Measurements from ENCODE around the gene ALKAL2.
"Not testable (repeated sequence)": the region's sequence is repeated elsewhere in the genome, so short reads cannot be mapped to it uniquely, and the experiment has no call there.

The ALKAL2 gene

GRCh38 chr2:317501-318424 is 29.9 kb upstream of the ALKAL2 start:
- Histone ChIP-seq H3K36me3 (ENCODE audit: control insufficient read depth in 5 of 5, insufficient read depth in 5 of 5, low read length in 5 of 5) (no peaks in the 10 kb centered on the region), H3K27me3 (ENCODE audit: control insufficient read depth in 5 of 5, insufficient read depth in 4 of 5, low read length in 5 of 5) (peaks cover 0 to 7% (median 4%) of the 10 kb centered on the region in 5 donors), H3K9me3 (ENCODE audit: control insufficient read depth in 5 of 5, low read length in 5 of 5) (peaks cover 0 to 3% (median 0%) of the 10 kb centered on the region in 5 donors), H3K9ac (ENCODE audit: low read length in 5 of 5) (no peak overlapping the region), H3K4me1 (ENCODE audit: control insufficient read depth in 5 of 5, insufficient read depth in 5 of 5, low read length in 5 of 5) (peaks cover 0 to 2% (median 0%) of the 10 kb centered on the region in 5 donors), H3K27ac (ENCODE audit: low read depth, low read length) (no peak overlapping the region), H3K4me3 (ENCODE audit: low read depth in 1 of 5, low read length in 5 of 5) (no peak overlapping the region)

GRCh38 chr2:316381-316780 is 28.5 kb upstream of the ALKAL2 start:
- Histone ChIP-seq H3K9ac (ENCODE audit: low read length in 5 of 5) (no peak overlapping the region), H3K27ac (ENCODE audit: low read depth, low read length) (no peak overlapping the region), H3K36me3 (ENCODE audit: control insufficient read depth in 5 of 5, insufficient read depth in 5 of 5, low read length in 5 of 5) (no peaks in the 10 kb centered on the region), H3K4me1 (ENCODE audit: control insufficient read depth in 5 of 5, insufficient read depth in 5 of 5, low read length in 5 of 5) (peaks cover 0 to 2% (median 0%) of the 10 kb centered on the region in 5 donors), H3K4me3 (ENCODE audit: low read depth in 1 of 5, low read length in 5 of 5) (no peak overlapping the region), H3K27me3 (ENCODE audit: control insufficient read depth in 5 of 5, insufficient read depth in 4 of 5, low read length in 5 of 5) (peaks cover 0 to 4% (median 3%) of the 10 kb centered on the region in 5 donors), H3K9me3 (ENCODE audit: control insufficient read depth in 5 of 5, low read length in 5 of 5) (peaks cover 0 to 3% (median 0%) of the 10 kb centered on the region in 5 donors)

- not testable (repeated sequence) for H3K9ac ChIP-seq (ENCODE audit: low read length in 5 of 5); H3K4me1 ChIP-seq (ENCODE audit: control insufficient read depth in 5 of 5, insufficient read depth in 5 of 5, low read length in 5 of 5); H3K4me3 ChIP-seq (ENCODE audit: low read depth in 1 of 5, low read length in 5 of 5); H3K9me3 ChIP-seq (ENCODE audit: control insufficient read depth in 5 of 5, low read length in 5 of 5); H3K36me3 ChIP-seq (ENCODE audit: control insufficient read depth in 5 of 5, insufficient read depth in 5 of 5, low read length in 5 of 5); H3K27ac ChIP-seq (ENCODE audit: low read depth, low read length); H3K27me3 ChIP-seq (ENCODE audit: control insufficient read depth in 5 of 5, insufficient read depth in 4 of 5, low read length in 5 of 5)
These were observed 28.0 kb upstream of the ALKAL2 start for GRCh38 chr2:315925-316324.

- peaks cover 0 to 2% (median 0%) of the 10 kb centered on the region in 5 donors for H3K4me1 ChIP-seq (ENCODE audit: control insufficient read depth in 5 of 5, insufficient read depth in 5 of 5, low read length in 5 of 5)
- no peak overlapping the region for H3K4me3 ChIP-seq (ENCODE audit: low read depth in 1 of 5, low read length in 5 of 5)
- H3K9me3 ChIP-seq (ENCODE audit: control insufficient read depth in 5 of 5, low read length in 5 of 5) = peaks cover 0 to 3% (median 0%) of the 10 kb centered on the region in 5 donors
These were observed 26.9 kb upstream of the ALKAL2 start for GRCh38 chr2:314561-315336.

GRCh38 chr2:313991-314390 is 26.1 kb upstream of the ALKAL2 start:
- H3K9ac ChIP-seq (ENCODE audit: low read length in 5 of 5) = no peak overlapping the region
- H3K27ac ChIP-seq (ENCODE audit: low read depth, low read length) = no peak overlapping the region
- H3K4me1 ChIP-seq (ENCODE audit: control insufficient read depth in 5 of 5, insufficient read depth in 5 of 5, low read length in 5 of 5) = peaks cover 0 to 2% (median 0%) of the 10 kb centered on the region in 5 donors
- no peak overlapping the region for H3K4me3 ChIP-seq (ENCODE audit: low read depth in 1 of 5, low read length in 5 of 5)
- no peaks in the 10 kb centered on the region for H3K36me3 ChIP-seq (ENCODE audit: control insufficient read depth in 5 of 5, insufficient read depth in 5 of 5, low read length in 5 of 5)
- peaks cover 0 to 3% (median 0%) of the 10 kb centered on the region in 5 donors for H3K9me3 ChIP-seq (ENCODE audit: control insufficient read depth in 5 of 5, low read length in 5 of 5)
- H3K27me3 ChIP-seq (ENCODE audit: control insufficient read depth in 5 of 5, insufficient read depth in 4 of 5, low read length in 5 of 5) = peaks cover 3 to 9% (median 7%) of the 10 kb centered on the region in 5 donors

More at GRCh38 chr2:314561-315336, 26.9 kb upstream of the ALKAL2 start:
- Histone ChIP-seq H3K27ac (ENCODE audit: low read depth, low read length) (no peak overlapping the region), H3K27me3 (ENCODE audit: control insufficient read depth in 5 of 5, insufficient read depth in 4 of 5, low read length in 5 of 5) (peaks cover 3 to 7% (median 4%) of the 10 kb centered on the region in 5 donors), H3K9ac (ENCODE audit: low read length in 5 of 5) (no peak overlapping the region), H3K36me3 (ENCODE audit: control insufficient read depth in 5 of 5, insufficient read depth in 5 of 5, low read length in 5 of 5) (no peaks in the 10 kb centered on the region)

- Histone ChIP-seq H3K9ac (ENCODE audit: low read length in 5 of 5) (no peak overlapping the region), H3K27ac (ENCODE audit: low read depth, low read length) (no peak overlapping the region), H3K4me3 (ENCODE audit: low read depth in 1 of 5, low read length in 5 of 5) (no peak overlapping the region), H3K4me1 (ENCODE audit: control insufficient read depth in 5 of 5, insufficient read depth in 5 of 5, low read length in 5 of 5) (peaks cover 0 to 2% (median 0%) of the 10 kb centered on the region in 5 donors), H3K36me3 (ENCODE audit: control insufficient read depth in 5 of 5, insufficient read depth in 5 of 5, low read length in 5 of 5) (no peaks in the 10 kb centered on the region), H3K9me3 (ENCODE audit: control insufficient read depth in 5 of 5, low read length in 5 of 5) (no peaks in the 10 kb centered on the region), H3K27me3 (ENCODE audit: control insufficient read depth in 5 of 5, insufficient read depth in 4 of 5, low read length in 5 of 5) (peaks cover 3 to 11% (median 8%) of the 10 kb centered on the region in 5 donors)
These were observed 23.1 kb upstream of the ALKAL2 start for GRCh38 chr2:310994-311393.

- peaks cover 0 to 2% (median 0%) of the 10 kb centered on the region in 5 donors for H3K4me1 ChIP-seq (ENCODE audit: control insufficient read depth in 5 of 5, insufficient read depth in 5 of 5, low read length in 5 of 5)
- H3K9me3 ChIP-seq (ENCODE audit: control insufficient read depth in 5 of 5, low read length in 5 of 5) = no peaks in the 10 kb centered on the region
- no peaks in the 10 kb centered on the region for H3K36me3 ChIP-seq (ENCODE audit: control insufficient read depth in 5 of 5, insufficient read depth in 5 of 5, low read length in 5 of 5)
- H3K27me3 ChIP-seq (ENCODE audit: control insufficient read depth in 5 of 5, insufficient read depth in 4 of 5, low read length in 5 of 5) = peaks cover 0 to 11% (median 6%) of the 10 kb centered on the region in 5 donors
- H3K4me3 ChIP-seq (ENCODE audit: low read depth in 1 of 5, low read length in 5 of 5) = no peak overlapping the region
- H3K9ac ChIP-seq (ENCODE audit: low read length in 5 of 5) = no peak overlapping the region
- no peak overlapping the region for H3K27ac ChIP-seq (ENCODE audit: low read depth, low read length)
These were observed 22.1 kb upstream of the ALKAL2 start for GRCh38 chr2:309954-310510.

GRCh38 chr2:309148-309953 is 21.5 kb upstream of the ALKAL2 start:
- no peaks in the 10 kb centered on the region for H3K36me3 ChIP-seq (ENCODE audit: control insufficient read depth in 5 of 5, insufficient read depth in 5 of 5, low read length in 5 of 5)
- peaks cover 0 to 9% (median 6%) of the 10 kb centered on the region in 5 donors for H3K27me3 ChIP-seq (ENCODE audit: control insufficient read depth in 5 of 5, insufficient read depth in 4 of 5, low read length in 5 of 5)
- H3K4me3 ChIP-seq (ENCODE audit: low read depth in 1 of 5, low read length in 5 of 5) = no peak overlapping the region
- no peak overlapping the region for H3K9ac ChIP-seq (ENCODE audit: low read length in 5 of 5)
- H3K4me1 ChIP-seq (ENCODE audit: control insufficient read depth in 5 of 5, insufficient read depth in 5 of 5, low read length in 5 of 5) = no peaks in the 10 kb centered on the region
- no peak overlapping the region for H3K27ac ChIP-seq (ENCODE audit: low read depth, low read length)
- H3K9me3 ChIP-seq (ENCODE audit: control insufficient read depth in 5 of 5, low read length in 5 of 5) = no peaks in the 10 kb centered on the region

GRCh38 chr2:305366-305765 is 17.5 kb upstream of the ALKAL2 start:
- Histone ChIP-seq H3K9ac (ENCODE audit: low read length in 5 of 5) (no peak overlapping the region), H3K4me3 (ENCODE audit: low read depth in 1 of 5, low read length in 5 of 5) (no peak overlapping the region), H3K9me3 (ENCODE audit: control insufficient read depth in 5 of 5, low read length in 5 of 5) (peaks cover 0 to 11% (median 0%) of the 10 kb centered on the region in 5 donors), H3K4me1 (ENCODE audit: control insufficient read depth in 5 of 5, insufficient read depth in 5 of 5, low read length in 5 of 5) (no peaks in the 10 kb centered on the region), H3K36me3 (ENCODE audit: control insufficient read depth in 5 of 5, insufficient read depth in 5 of 5, low read length in 5 of 5) (no peaks in the 10 kb centered on the region), H3K27me3 (ENCODE audit: control insufficient read depth in 5 of 5, insufficient read depth in 4 of 5, low read length in 5 of 5) (peaks cover 0 to 7% (median 3%) of the 10 kb centered on the region in 5 donors), H3K27ac (ENCODE audit: low read depth, low read length) (no peak overlapping the region)
